ENCODE data around the gene BLZF1. TPM values are rescaled to one million over a fixed set of nuclear protein-coding genes. Genes with fewer than 3 reads are reported as not detected.
A peak's percentile ranks its signal among the peaks of the same experiment; 100 is the strongest.

The BLZF1 gene
- total RNA-seq (22.9 TPM), polyA plus RNA-seq (10 to 100 TPM; 15.1 to 24.4 (median 16.5) TPM)

- H3K4me1 Mint-ChIP-seq = peaks cover 24 to 40% (median 28%) of the 10 kb centered on the region in 4 donors
- DNase-seq (peak; percentile 97 to 99 (median 99)), ATAC-seq (ENCODE audit: low read depth in 2 of 2) (peak; percentile 97)
- Histone ChIP-seq H3K36me3 (ENCODE audit: control insufficient read depth, insufficient read depth, low read length) (peaks cover 11% of the 10 kb centered on the region), H3K4me3 (ENCODE audit: low read depth, low read length) (peak within 1 kb of the TSS; percentile 97), H3K9me3 (ENCODE audit: control insufficient read depth in 2 of 2, low read length in 2 of 2) (no peaks in the 10 kb centered on the region), H3K27me3 (ENCODE audit: control insufficient read depth, insufficient read depth, low read length) (no peaks in the 10 kb centered on the region), H3K4me1 (ENCODE audit: control insufficient read depth, insufficient read depth, low read length, poor library complexity, severe bottlenecking) (peaks cover 47% of the 10 kb centered on the region), H3K27ac (ENCODE audit: insufficient read depth, low read length, poor library complexity, severe bottlenecking) (peak within 1 kb of the TSS; percentile 96)
- peak within 1 kb of the TSS in 1 of 4 donors; percentile 77 for H3K4me3 Mint-ChIP-seq
- H3K9me3 Mint-ChIP-seq = peaks cover 0 to 4% (median 0%) of the 10 kb centered on the region in 7 donors
- no peak within 1 kb of the TSS for H3K27ac Mint-ChIP-seq
- H3K36me3 Mint-ChIP-seq = peaks cover 20% of the 10 kb centered on the region
- no peaks in the 10 kb centered on the region for H3K27me3 Mint-ChIP-seq
Observed at GRCh38 chr1:169367686-169368405, at the start of gene BLZF1, which contains the start of gene NME7. TSS of gene BLZF1 (plus strand) at chr1:169368195. CDS start at chr1:169369523, 1,328 bp downstream. TSS of gene NME7 (minus strand) at chr1:169367797. CDS start at chr1:169367710, 87 bp downstream.

- Histone ChIP-seq H3K36me3 (ENCODE audit: control insufficient read depth, insufficient read depth, low read length) (no peaks in the 10 kb centered on the region), H3K4me1 (ENCODE audit: control insufficient read depth, insufficient read depth, low read length, poor library complexity, severe bottlenecking) (no peaks in the 10 kb centered on the region), H3K27ac (ENCODE audit: insufficient read depth, low read length, poor library complexity, severe bottlenecking) (no peak overlapping the region), H3K9me3 (ENCODE audit: control insufficient read depth in 2 of 2, low read length in 2 of 2) (no peaks in the 10 kb centered on the region), H3K27me3 (ENCODE audit: control insufficient read depth, insufficient read depth, low read length) (no peaks in the 10 kb centered on the region), H3K4me3 (ENCODE audit: low read depth, low read length) (no peak overlapping the region)
- H3K27me3 Mint-ChIP-seq = no peaks in the 10 kb centered on the region
- no peak overlapping the region for H3K4me3 Mint-ChIP-seq
- no peaks in the 10 kb centered on the region for H3K9me3 Mint-ChIP-seq
- DNase-seq (no peak), ATAC-seq (ENCODE audit: low read depth in 2 of 2) (no peak)
- peaks cover 11% of the 10 kb centered on the region for H3K36me3 Mint-ChIP-seq
- peaks cover 0 to 6% (median 0%) of the 10 kb centered on the region in 4 donors for H3K4me1 Mint-ChIP-seq
- no peak overlapping the region for H3K27ac Mint-ChIP-seq
Observed at GRCh38 chr1:169318536-169319244, 49.3 kb upstream of the BLZF1 start.

- H3K27me3 Mint-ChIP-seq = no peaks in the 10 kb centered on the region
- Histone ChIP-seq H3K9me3 (ENCODE audit: control insufficient read depth in 2 of 2, low read length in 2 of 2) (no peaks in the 10 kb centered on the region), H3K4me3 (ENCODE audit: low read depth, low read length) (no peak overlapping the region), H3K36me3 (ENCODE audit: control insufficient read depth, insufficient read depth, low read length) (no peaks in the 10 kb centered on the region), H3K27ac (ENCODE audit: insufficient read depth, low read length, poor library complexity, severe bottlenecking) (no peak overlapping the region), H3K27me3 (ENCODE audit: control insufficient read depth, insufficient read depth, low read length) (no peaks in the 10 kb centered on the region), H3K4me1 (ENCODE audit: control insufficient read depth, insufficient read depth, low read length, poor library complexity, severe bottlenecking) (peaks cover 1% of the 10 kb centered on the region)
- DNase-seq (no peak), ATAC-seq (ENCODE audit: low read depth in 2 of 2) (no peak)
- H3K9me3 Mint-ChIP-seq = no peaks in the 10 kb centered on the region
- H3K4me1 Mint-ChIP-seq = peaks cover 0 to 4% (median under 1%) of the 10 kb centered on the region in 4 donors
- H3K36me3 Mint-ChIP-seq = peaks cover 12% of the 10 kb centered on the region
- peak overlapping the region in 1 of 3 donors; percentile 43 for H3K27ac Mint-ChIP-seq
- H3K4me3 Mint-ChIP-seq = no peak overlapping the region
Observed at GRCh38 chr1:169321539-169321938, 46.5 kb upstream of the BLZF1 start.

- Mint-ChIP-seq H3K4me3 (no peak overlapping the region), H3K27me3 (no peaks in the 10 kb centered on the region), H3K4me1 (peaks cover 0 to 6% (median 2%) of the 10 kb centered on the region in 4 donors), H3K27ac (no peak overlapping the region), H3K36me3 (peaks cover 9% of the 10 kb centered on the region), H3K9me3 (no peaks in the 10 kb centered on the region)
- no peak for ATAC-seq (ENCODE audit: low read depth in 2 of 2)
- Histone ChIP-seq H3K27ac (ENCODE audit: insufficient read depth, low read length, poor library complexity, severe bottlenecking) (no peak overlapping the region), H3K27me3 (ENCODE audit: control insufficient read depth, insufficient read depth, low read length) (no peaks in the 10 kb centered on the region), H3K4me3 (ENCODE audit: low read depth, low read length) (no peak overlapping the region), H3K4me1 (ENCODE audit: control insufficient read depth, insufficient read depth, low read length, poor library complexity, severe bottlenecking) (peaks cover 4% of the 10 kb centered on the region), H3K9me3 (ENCODE audit: control insufficient read depth in 2 of 2, low read length in 2 of 2) (no peaks in the 10 kb centered on the region), H3K36me3 (ENCODE audit: control insufficient read depth, insufficient read depth, low read length) (no peaks in the 10 kb centered on the region)
- DNase-seq = no peak
Observed at GRCh38 chr1:169322138-169322537, 45.9 kb upstream of the BLZF1 start.

GRCh38 chr1:169325117-169325516, 42.9 kb upstream of the BLZF1 start:
- Histone ChIP-seq H3K4me3 (ENCODE audit: low read depth, low read length) (no peak overlapping the region), H3K9me3 (ENCODE audit: control insufficient read depth in 2 of 2, low read length in 2 of 2) (peaks cover 0 to 9% of the 10 kb centered on the region in 2 experiments), H3K36me3 (ENCODE audit: control insufficient read depth, insufficient read depth, low read length) (no peaks in the 10 kb centered on the region), H3K27me3 (ENCODE audit: control insufficient read depth, insufficient read depth, low read length) (no peaks in the 10 kb centered on the region), H3K4me1 (ENCODE audit: control insufficient read depth, insufficient read depth, low read length, poor library complexity, severe bottlenecking) (peaks cover 4% of the 10 kb centered on the region), H3K27ac (ENCODE audit: insufficient read depth, low read length, poor library complexity, severe bottlenecking) (no peak overlapping the region)
- Mint-ChIP-seq H3K36me3 (peaks cover 22% of the 10 kb centered on the region), H3K4me1 (peaks cover 0 to 7% (median 5%) of the 10 kb centered on the region in 4 donors), H3K4me3 (no peak overlapping the region), H3K27me3 (no peaks in the 10 kb centered on the region), H3K27ac (no peak overlapping the region), H3K9me3 (peaks cover 0 to 11% (median 4%) of the 10 kb centered on the region in 7 donors)
- ATAC-seq (ENCODE audit: low read depth in 2 of 2) = no peak
- DNase-seq = no peak

- Mint-ChIP-seq H3K4me3 (no peak overlapping the region), H3K27ac (no peak overlapping the region), H3K36me3 (peaks cover 21% of the 10 kb centered on the region), H3K9me3 (peaks cover 0 to 14% (median 5%) of the 10 kb centered on the region in 7 donors), H3K4me1 (peaks cover 0 to 7% (median 5%) of the 10 kb centered on the region in 4 donors), H3K27me3 (no peaks in the 10 kb centered on the region)
- Histone ChIP-seq H3K4me1 (ENCODE audit: control insufficient read depth, insufficient read depth, low read length, poor library complexity, severe bottlenecking) (peaks cover 4% of the 10 kb centered on the region), H3K27ac (ENCODE audit: insufficient read depth, low read length, poor library complexity, severe bottlenecking) (no peak overlapping the region), H3K36me3 (ENCODE audit: control insufficient read depth, insufficient read depth, low read length) (no peaks in the 10 kb centered on the region), H3K27me3 (ENCODE audit: control insufficient read depth, insufficient read depth, low read length) (no peaks in the 10 kb centered on the region), H3K9me3 (ENCODE audit: control insufficient read depth in 2 of 2, low read length in 2 of 2) (peaks cover 0 to 12% of the 10 kb centered on the region in 2 experiments), H3K4me3 (ENCODE audit: low read depth, low read length) (no peak overlapping the region)
- DNase-seq (no peak), ATAC-seq (ENCODE audit: low read depth in 2 of 2) (no peak)
Observed at GRCh38 chr1:169326261-169326955, 41.6 kb upstream of the BLZF1 start.

GRCh38 chr1:169326956-169327268, 41.1 kb upstream of the BLZF1 start:
- Histone ChIP-seq H3K4me3 (ENCODE audit: low read depth, low read length) (no peak overlapping the region), H3K27me3 (ENCODE audit: control insufficient read depth, insufficient read depth, low read length) (no peaks in the 10 kb centered on the region), H3K9me3 (ENCODE audit: control insufficient read depth in 2 of 2, low read length in 2 of 2) (peaks cover 0 to 12% of the 10 kb centered on the region in 2 experiments), H3K36me3 (ENCODE audit: control insufficient read depth, insufficient read depth, low read length) (no peaks in the 10 kb centered on the region), H3K4me1 (ENCODE audit: control insufficient read depth, insufficient read depth, low read length, poor library complexity, severe bottlenecking) (peaks cover 4% of the 10 kb centered on the region), H3K27ac (ENCODE audit: insufficient read depth, low read length, poor library complexity, severe bottlenecking) (no peak overlapping the region)
- Mint-ChIP-seq H3K9me3 (peaks cover 0 to 14% (median 5%) of the 10 kb centered on the region in 7 donors), H3K36me3 (peaks cover 17% of the 10 kb centered on the region), H3K4me3 (no peak overlapping the region), H3K27ac (no peak overlapping the region), H3K4me1 (peaks cover 0 to 7% (median 5%) of the 10 kb centered on the region in 4 donors), H3K27me3 (no peaks in the 10 kb centered on the region)
- DNase-seq = peak in 1 of 3 donors; percentile 15
- ATAC-seq (ENCODE audit: low read depth in 2 of 2) = no peak

Measured in CD4-positive, CD25-positive, alpha-beta regulatory T cell (primary cell).